Liver (tissue), 3 donors: ENCODE results near the gene ALK.

Experiments
- ATF3 ChIP-seq: IDR thresholded peaks from 2 replicates; pipeline ENCODE4 v1.6.1; 2016; ENCODE audit warnings: antibody characterized with exemption
- FOXA1 ChIP-seq: IDR thresholded peaks from 2 replicates; pipeline ENCODE4 v1.6.1; 2016; ENCODE audit warnings: antibody characterized with exemption
- HNF4A ChIP-seq, 2 donors: conservative IDR thresholded peaks; 2 replicates each; pipeline ENCODE4 v1.6.1; 2016; ENCODE audit warnings: antibody characterized with exemption in 2 of 2, mild to moderate bottlenecking in 2 of 2
- RAD21 ChIP-seq, 2 donors: IDR thresholded peaks; 2 replicates each; pipeline ENCODE4 v1.6.1; 2016; ENCODE audit warnings: antibody characterized with exemption in 2 of 2, mild to moderate bottlenecking in 2 of 2
- SP1 ChIP-seq: IDR thresholded peaks from 2 replicates; pipeline ENCODE4 v1.6.1; 2018; ENCODE audit warnings: antibody characterized with exemption, mild to moderate bottlenecking
- TF ChIP-seq, protein P1 (sequence below): fragments of 150-350 bp; IDR thresholded peaks from 2 replicates; pipeline ENCODE4 v1.5.1; 2017; ENCODE audit warnings: improper control_type of control experiment, low read depth, low read length; ENCODE audit not compliant: missing input control
- TF ChIP-seq, protein P2 (sequence below): IDR thresholded peaks from 2 replicates; pipeline ENCODE4 v1.6.1; 2016; ENCODE audit warnings: antibody characterized with exemption
- donor health status: healthy.
- donor health status: healthy.

DNA sequence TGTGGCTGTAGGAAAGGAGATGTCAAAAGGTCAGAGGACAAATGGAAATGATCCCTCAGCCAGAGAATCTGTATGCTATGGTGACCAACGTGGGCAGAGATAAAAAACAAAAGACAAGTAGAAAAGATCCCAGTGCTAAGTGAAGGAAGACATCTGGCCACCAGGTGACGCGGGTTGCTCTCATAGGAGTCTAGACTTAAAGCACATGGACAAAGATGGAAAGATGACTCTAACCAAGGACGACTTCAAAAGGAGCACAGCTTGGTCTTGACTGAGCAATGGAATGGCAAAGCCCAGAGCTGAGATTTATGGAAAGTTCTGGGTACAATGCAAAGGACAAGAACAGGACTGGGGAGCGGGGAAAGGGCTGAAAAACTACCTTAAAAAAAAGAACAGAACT is 709.4 kb downstream of the ALK start:
- TF ChIP-seq, protein P1, sequence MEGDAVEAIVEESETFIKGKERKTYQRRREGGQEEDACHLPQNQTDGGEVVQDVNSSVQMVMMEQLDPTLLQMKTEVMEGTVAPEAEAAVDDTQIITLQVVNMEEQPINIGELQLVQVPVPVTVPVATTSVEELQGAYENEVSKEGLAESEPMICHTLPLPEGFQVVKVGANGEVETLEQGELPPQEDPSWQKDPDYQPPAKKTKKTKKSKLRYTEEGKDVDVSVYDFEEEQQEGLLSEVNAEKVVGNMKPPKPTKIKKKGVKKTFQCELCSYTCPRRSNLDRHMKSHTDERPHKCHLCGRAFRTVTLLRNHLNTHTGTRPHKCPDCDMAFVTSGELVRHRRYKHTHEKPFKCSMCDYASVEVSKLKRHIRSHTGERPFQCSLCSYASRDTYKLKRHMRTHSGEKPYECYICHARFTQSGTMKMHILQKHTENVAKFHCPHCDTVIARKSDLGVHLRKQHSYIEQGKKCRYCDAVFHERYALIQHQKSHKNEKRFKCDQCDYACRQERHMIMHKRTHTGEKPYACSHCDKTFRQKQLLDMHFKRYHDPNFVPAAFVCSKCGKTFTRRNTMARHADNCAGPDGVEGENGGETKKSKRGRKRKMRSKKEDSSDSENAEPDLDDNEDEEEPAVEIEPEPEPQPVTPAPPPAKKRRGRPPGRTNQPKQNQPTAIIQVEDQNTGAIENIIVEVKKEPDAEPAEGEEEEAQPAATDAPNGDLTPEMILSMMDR = no peak
- no peak for TF ChIP-seq HNF4A (conservative IDR thresholded peaks at IDR 0.05)
- TF ChIP-seq ATF3 = no peak
- TF ChIP-seq RAD21 (IDR thresholded peaks at IDR 0.05) = no peak
- no peak for TF ChIP-seq SP1
- no peak for TF ChIP-seq FOXA1
- TF ChIP-seq, protein P2, sequence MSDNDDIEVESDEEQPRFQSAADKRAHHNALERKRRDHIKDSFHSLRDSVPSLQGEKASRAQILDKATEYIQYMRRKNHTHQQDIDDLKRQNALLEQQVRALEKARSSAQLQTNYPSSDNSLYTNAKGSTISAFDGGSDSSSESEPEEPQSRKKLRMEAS = no peak
